Ectodermal cell (in vitro differentiated cells): ENCODE results near the gene SYNGR3.

Experiments
- H3K27ac ChIP-seq: 2 replicates; pipeline ENCODE4 v1.7.0; 2013; ENCODE audit warnings: mild to moderate bottlenecking, low read depth, low read length; ENCODE audit not compliant: insufficient read depth, poor library complexity, severe bottlenecking
- H3K27me3 ChIP-seq: 2 replicates; pipeline ENCODE4 v1.7.0; 2013; ENCODE audit warnings: mild to moderate bottlenecking, low read length; ENCODE audit not compliant: insufficient read depth, control insufficient read depth, poor library complexity, severe bottlenecking
- H3K36me3 ChIP-seq: one replicate; pipeline ENCODE4 v1.7.0; 2013; ENCODE audit warnings: low read length; ENCODE audit not compliant: control insufficient read depth, insufficient read depth
- H3K4me1 ChIP-seq: one replicate; pipeline ENCODE4 v1.7.0; 2013; ENCODE audit warnings: low read length; ENCODE audit not compliant: control insufficient read depth, insufficient read depth
- H3K4me3 ChIP-seq: 2 replicates; pipeline ENCODE4 v1.7.0; 2013; ENCODE audit warnings: low read depth, low read length, control low read depth; ENCODE audit not compliant: insufficient read depth
- H3K9me3 ChIP-seq: 2 replicates; pipeline ENCODE4 v1.7.0; 2013; ENCODE audit warnings: mild to moderate bottlenecking, low read length, moderate library complexity; ENCODE audit not compliant: control insufficient read depth
- WGBS, 2 experiments: methylation state at CpG; one replicate each; pipeline ENCODE4 v1.1.7; 2013; ENCODE audit warnings: missing lambda C conversion rate in 2 of 2; 5-methylcytosine and 5-hydroxymethylcytosine counted together

Gene SYNGR3

DNA sequence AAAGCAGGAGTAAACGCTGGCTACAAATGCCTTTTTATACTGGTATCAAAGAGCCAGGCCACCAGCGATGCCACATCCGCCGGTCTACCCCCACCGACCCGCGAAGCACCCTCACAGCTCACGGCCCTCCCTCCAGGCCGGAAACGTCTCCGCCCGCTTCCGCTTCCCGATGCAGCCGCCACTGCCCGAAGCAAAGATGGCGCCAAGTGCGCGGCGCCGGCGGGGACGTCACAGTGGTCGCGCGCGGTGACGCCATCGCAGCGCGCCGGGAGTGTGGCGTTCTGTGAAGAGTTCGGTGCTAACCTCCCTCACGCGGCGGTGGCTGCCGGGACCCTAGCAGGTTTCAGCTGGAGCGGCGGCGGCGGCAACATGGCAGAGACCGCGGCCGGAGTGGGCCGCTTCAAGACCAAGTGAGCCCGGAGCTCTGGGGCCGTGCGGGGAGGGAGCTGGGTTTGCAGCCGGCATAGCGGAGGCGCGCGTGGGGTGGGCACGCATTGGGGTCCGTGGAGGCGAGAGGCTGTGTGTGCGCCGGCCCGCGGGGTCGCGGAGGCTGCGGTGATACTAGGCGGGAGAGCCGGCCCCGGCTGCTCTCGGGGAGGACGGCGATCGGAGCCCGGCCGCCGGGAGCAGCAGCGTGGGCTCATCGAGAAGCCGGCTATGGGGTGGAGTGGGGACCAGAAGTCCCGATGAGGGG is 17.8 kb upstream of the SYNGR3 start, which contains the start of gene TBL3:
TBL3 (plus strand) TSS at position 258 of the 694 bp plus-strand sequence; CDS start at position 370, 112 bp downstream.
- WGBS, 2 experiments = 1% methylated on average over 78 of the region's 78 CpGs
- H3K4me3 ChIP-seq = peak within 1 kb of the TSS; percentile 85
- H3K27me3 ChIP-seq = no peaks in the 10 kb centered on the region
- H3K36me3 ChIP-seq = peaks cover 9% of the 10 kb centered on the region
- peak within 1 kb of the TSS; percentile 72 for H3K27ac ChIP-seq
- no peaks in the 10 kb centered on the region for H3K9me3 ChIP-seq
- H3K4me1 ChIP-seq = peaks cover 6% of the 10 kb centered on the region

DNA sequence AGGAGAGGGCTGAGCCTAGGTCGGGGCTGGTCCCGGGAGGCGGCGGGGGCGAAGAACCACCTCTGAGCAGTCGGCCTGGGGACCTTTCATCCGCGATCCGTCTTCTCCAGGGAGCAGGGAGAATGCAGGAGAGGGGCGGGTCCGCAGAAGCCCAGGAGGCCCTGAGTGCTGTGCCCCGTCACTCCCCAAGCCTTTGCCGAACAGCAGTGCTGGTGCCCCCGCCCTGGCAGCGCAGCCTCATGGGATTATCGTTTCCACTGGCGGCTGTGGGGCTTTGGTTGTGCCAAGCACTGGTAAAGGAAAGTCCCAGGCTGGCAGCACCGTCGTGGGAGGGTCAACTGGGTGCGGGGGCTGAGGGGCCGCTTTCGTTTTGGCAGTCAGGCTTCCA is 17.3 kb upstream of the SYNGR3 start:
- H3K27me3 ChIP-seq = no peaks in the 10 kb centered on the region
- no peak overlapping the region for H3K27ac ChIP-seq
- WGBS, 2 experiments = 8% methylated on average over 22 of the region's 22 CpGs
- peaks cover 6% of the 10 kb centered on the region for H3K4me1 ChIP-seq
- H3K9me3 ChIP-seq = no peaks in the 10 kb centered on the region
- H3K36me3 ChIP-seq = peaks cover 12% of the 10 kb centered on the region
- H3K4me3 ChIP-seq = peak overlapping the region; percentile 85

DNA sequence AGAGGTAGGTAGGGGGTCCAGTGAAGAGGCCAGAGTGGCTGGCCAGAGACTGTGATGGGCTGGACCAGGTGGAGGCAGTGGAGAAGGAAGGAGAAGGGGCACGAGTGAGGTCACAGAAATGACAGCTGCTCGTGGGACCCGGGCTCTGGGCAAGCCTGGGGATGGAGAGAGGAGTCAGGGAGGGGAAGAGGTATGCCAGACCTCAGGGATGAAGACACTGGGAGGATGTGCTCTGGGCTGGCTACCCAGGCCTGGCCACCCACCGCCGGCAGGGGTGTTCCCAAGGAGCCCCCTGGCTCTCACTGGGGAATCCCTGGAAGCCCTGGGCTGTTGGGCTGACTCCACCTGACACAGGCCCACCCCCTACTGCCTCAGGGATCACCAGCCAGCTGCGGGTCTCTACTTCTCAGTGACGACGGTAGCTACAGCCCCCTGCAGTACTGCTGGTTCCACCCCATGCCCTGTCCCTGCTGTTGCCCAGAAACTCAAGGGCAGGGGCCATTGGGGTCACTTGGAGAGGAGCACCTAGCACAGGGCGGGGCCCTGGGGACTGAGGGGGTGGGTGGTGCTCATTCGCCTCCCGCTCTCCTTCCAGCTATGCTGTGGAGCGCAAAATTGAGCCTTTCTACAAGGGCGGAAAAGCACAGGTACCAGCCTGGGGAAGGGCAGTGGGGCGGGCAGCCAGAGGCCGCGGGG is 16.2 kb upstream of the SYNGR3 start:
- H3K27ac ChIP-seq = no peak overlapping the region
- peaks cover 6% of the 10 kb centered on the region for H3K4me1 ChIP-seq
- 94 to 95% methylated on average over 16 of the region's 16 CpGs for WGBS, 2 experiments
- no peak overlapping the region for H3K4me3 ChIP-seq
- peaks cover 4% of the 10 kb centered on the region for H3K27me3 ChIP-seq
- H3K36me3 ChIP-seq = peaks cover 23% of the 10 kb centered on the region
- H3K9me3 ChIP-seq = no peaks in the 10 kb centered on the region

DNA sequence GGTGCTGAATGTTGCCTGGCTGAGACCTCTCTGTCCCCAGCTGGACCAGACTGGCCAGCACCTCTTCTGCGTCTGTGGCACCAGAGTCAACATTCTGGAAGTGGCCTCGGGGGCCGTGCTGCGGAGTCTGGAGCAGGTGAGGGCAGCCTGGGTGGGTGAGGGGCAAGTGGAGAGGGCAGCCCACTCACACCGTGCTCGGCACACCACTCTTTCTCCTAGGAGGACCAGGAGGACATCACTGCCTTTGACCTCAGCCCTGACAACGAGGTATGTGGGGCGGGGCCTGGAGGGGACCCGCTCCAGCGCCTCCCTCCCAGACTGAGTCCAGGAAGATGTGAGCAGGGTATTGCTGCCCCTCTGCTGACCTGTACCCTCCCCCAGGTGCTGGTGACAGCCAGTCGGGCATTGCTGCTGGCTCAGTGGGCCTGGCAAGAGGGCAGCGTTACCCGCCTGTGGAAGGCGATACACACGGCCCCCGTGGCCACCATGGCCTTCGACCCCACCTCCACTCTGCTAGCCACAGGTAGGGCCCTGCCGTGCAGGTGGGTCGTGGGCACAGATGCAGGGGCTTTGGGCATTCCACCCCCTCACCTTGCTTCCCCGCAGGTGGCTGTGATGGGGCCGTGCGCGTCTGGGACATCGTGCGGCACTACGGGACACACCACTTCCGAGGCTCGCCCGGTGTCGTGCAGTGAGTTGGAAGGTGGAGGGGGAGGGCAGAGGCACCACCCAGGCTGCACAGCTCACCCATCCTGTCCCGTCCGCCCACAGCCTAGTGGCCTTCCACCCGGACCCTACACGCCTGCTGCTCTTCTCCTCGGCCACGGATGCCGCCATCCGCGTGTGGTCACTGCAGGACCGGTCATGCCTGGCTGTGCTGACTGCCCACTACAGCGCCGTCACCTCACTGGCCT is 15.4 kb upstream of the SYNGR3 start:
- no peak overlapping the region for H3K27ac ChIP-seq
- H3K9me3 ChIP-seq = no peaks in the 10 kb centered on the region
- no peak overlapping the region for H3K4me3 ChIP-seq
- H3K4me1 ChIP-seq = peaks cover 7% of the 10 kb centered on the region
- 95 to 96% methylated on average over 42 of the region's 42 CpGs for WGBS, 2 experiments
- H3K27me3 ChIP-seq = peaks cover 12% of the 10 kb centered on the region
- H3K36me3 ChIP-seq = peaks cover 25% of the 10 kb centered on the region

DNA sequence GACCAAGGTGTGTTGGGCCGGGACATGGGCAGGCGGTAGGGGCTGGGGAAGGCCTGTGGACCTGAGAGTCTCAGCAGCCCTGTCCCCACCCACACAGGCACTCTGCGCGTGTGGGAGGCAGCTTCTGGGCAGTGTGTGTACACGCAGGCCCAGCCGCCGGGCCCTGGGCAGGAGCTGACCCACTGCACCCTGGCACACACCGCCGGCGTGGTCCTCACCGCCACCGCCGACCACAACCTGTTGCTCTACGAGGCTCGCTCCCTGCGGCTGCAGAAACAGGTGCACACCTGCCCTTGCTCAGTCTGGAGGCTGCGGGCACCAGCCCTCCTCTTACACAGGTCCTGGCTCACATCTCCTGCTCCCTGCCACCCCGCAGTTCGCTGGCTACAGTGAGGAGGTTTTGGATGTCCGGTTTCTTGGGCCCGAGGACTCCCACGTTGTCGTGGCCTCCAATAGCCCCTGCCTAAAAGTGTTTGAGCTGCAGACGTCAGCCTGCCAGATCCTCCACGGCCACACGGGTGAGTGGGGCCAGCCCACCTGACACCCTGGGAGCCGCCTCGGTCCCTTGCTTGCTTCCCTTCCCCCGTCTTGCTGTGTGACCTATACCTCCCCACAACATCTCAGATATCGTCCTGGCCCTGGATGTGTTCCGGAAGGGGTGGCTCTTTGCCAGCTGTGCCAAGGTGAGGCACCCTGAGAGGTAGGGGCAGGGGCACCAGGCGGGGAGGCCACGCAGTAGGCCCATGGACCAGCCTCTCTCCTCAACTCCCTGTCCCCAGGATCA is 14.1 kb upstream of the SYNGR3 start:
- WGBS, 2 experiments = 95 to 97% methylated on average over 33 of the region's 33 CpGs
- Histone ChIP-seq H3K4me3 (no peak overlapping the region), H3K27me3 (peaks cover 24% of the 10 kb centered on the region), H3K27ac (no peak overlapping the region), H3K9me3 (no peaks in the 10 kb centered on the region), H3K4me1 (peaks cover 9% of the 10 kb centered on the region), H3K36me3 (peaks cover 25% of the 10 kb centered on the region)

DNA sequence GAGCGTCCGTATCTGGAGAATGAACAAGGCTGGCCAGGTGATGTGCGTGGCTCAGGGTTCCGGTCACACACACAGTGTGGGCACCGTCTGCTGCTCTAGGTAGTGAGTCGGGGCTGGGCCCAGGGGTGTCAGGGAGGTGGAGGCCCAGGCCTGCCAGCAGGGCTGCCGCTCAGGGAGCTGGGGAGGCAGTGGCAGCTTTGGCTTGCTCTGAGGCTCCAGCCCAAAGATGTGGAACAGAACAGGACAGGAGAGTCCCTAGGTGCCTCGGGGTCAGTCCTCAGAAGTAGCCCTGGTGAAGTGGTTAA is 13.6 kb upstream of the SYNGR3 start:
- H3K4me1 ChIP-seq = peaks cover 14% of the 10 kb centered on the region

DNA sequence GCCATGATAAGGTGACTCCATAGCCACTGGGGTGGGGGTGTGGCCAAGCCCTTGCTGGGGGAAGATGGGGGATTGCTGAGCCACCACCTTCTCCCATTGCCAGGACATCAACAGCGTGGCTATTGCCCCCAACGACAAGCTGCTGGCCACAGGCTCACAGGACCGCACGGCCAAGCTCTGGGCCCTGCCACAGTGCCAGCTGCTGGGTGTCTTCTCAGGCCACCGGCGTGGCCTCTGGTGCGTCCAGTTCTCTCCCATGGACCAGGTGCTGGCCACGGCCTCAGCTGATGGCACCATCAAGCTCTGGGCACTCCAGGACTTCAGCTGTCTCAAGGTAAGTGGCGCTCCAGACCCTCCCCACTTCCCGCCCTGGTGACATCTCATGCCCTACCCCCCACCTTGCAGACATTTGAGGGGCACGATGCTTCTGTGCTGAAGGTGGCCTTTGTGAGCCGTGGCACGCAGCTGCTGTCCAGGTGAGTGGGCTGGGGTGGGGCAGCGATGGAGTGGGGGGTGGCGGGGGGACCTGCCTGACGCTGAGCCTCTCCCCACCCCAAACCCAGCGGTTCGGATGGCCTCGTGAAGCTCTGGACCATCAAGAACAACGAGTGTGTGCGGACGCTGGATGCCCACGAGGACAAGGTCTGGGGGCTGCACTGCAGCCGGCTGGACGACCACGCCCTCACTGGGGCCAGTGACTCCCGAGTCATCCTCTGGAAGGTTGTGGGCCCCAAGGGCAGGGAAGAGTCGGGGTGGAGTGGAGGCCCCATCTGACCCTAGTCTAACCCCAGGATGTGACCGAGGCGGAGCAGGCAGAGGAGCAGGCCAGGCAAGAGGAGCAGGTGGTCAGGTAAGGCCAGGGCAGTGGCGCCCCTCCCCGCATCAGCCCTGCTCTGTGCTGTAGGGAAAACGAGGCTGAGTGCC is 12.6 kb upstream of the SYNGR3 start:
- Histone ChIP-seq H3K36me3 (peaks cover 25% of the 10 kb centered on the region), H3K27me3 (peaks cover 40% of the 10 kb centered on the region), H3K9me3 (no peaks in the 10 kb centered on the region), H3K4me3 (no peak overlapping the region), H3K4me1 (peaks cover 21% of the 10 kb centered on the region), H3K27ac (no peak overlapping the region)
- WGBS, 2 experiments = 95 to 97% methylated on average over 33 of the region's 33 CpGs

More for the DNA sequence above, 13.6 kb upstream of the SYNGR3 start:
- Histone ChIP-seq H3K27ac (no peak overlapping the region), H3K36me3 (peaks cover 25% of the 10 kb centered on the region), H3K4me3 (no peak overlapping the region), H3K9me3 (no peaks in the 10 kb centered on the region), H3K27me3 (peaks cover 29% of the 10 kb centered on the region)
- 97% methylated on average over 8 of the region's 8 CpGs for WGBS, 2 experiments

DNA sequence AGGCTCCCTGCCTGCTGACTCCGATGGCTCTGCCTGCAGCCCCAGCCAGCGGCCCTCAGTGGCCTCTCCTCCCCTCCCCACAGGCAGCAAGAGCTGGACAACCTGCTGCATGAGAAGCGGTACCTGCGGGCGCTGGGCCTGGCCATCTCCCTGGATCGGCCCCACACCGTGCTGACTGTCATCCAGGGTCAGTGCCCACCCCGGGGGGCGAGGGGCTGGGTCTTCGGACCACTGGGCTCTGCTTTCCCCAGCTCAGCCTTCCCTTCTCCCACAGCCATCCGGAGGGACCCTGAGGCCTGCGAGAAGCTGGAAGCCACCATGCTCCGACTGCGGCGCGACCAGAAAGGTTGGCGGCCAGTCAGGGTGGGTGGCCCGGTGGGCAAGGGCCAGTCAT is 11.9 kb upstream of the SYNGR3 start:
- peaks cover 46% of the 10 kb centered on the region for H3K27me3 ChIP-seq
- 95 to 97% methylated on average over 18 of the region's 18 CpGs for WGBS, 2 experiments
- H3K27ac ChIP-seq = no peak overlapping the region
- H3K36me3 ChIP-seq = peaks cover 25% of the 10 kb centered on the region
- H3K4me1 ChIP-seq = peaks cover 23% of the 10 kb centered on the region
- no peaks in the 10 kb centered on the region for H3K9me3 ChIP-seq
- H3K4me3 ChIP-seq = no peak overlapping the region
